Endothelial cell of umbilical vein (primary cell): ENCODE measurements around the gene TAS1R3. TPM values are rescaled to one million over a fixed set of nuclear protein-coding genes. Genes with fewer than 3 reads are reported as not detected.
A peak's percentile ranks its signal among the peaks of the same experiment; 100 is the strongest.

Experiments
- BruUV-seq: library from RNA; stranded (reverse); fragments of 400-500 nt; replicated peaks from 2 replicates; lab custom pipeline; 2021; lab: Mats Ljungman, UMichigan
- CTCF ChIA-PET: fragments of 300-600, 350-600 bp; sonication (Branson Sonifier 250); formaldehyde crosslinking; loops from one replicate; lab custom pipeline; 2021; ENCODE audit warnings: antibody characterized with exemption, inconsistent platforms; lab: Charles Lee
- POLR2A ChIA-PET: fragments of 300-600, 350-600 bp; sonication (Branson Sonifier 250); formaldehyde crosslinking; loops from one replicate; lab custom pipeline; 2021; ENCODE audit warnings: antibody characterized with exemption, inconsistent platforms; lab: Charles Lee
- DNase-seq: peaks from one replicate; pipeline ENCODE4 v3.0.0-alpha.2; 2011; ENCODE audit warnings: low read depth, low spot score
- FAIRE-seq: peaks from 2 replicates; lab custom pipeline; 2011; peaks lifted over from hg19 to GRCh38; lab: Jason Lieb, UNC
- H2AFZ ChIP-seq: 2 replicates; pipeline ENCODE4 v1.6.0; 2012; ENCODE audit warnings: low read depth, low read length, control low read depth, inconsistent platforms
- H3K27ac ChIP-seq: 2 replicates; pipeline ENCODE4 v1.5.1; 2011; ENCODE audit warnings: low read depth, mild to moderate bottlenecking, control low read depth, low read length, moderate library complexity; ENCODE audit not compliant: insufficient read depth
- H3K27me3 ChIP-seq, 2 experiments: 2 replicates each; pipeline versions ENCODE4 v1.6.0 to v1.6.1; 2011; ENCODE audit warnings: low read length in 2 of 2, mixed read lengths in 1 of 2; ENCODE audit not compliant: control insufficient read depth in 2 of 2, insufficient read depth in 2 of 2
- H3K36me3 ChIP-seq, 2 experiments: 2 replicates in 1 of 2; 3 replicates in 1 of 2; pipeline ENCODE4 v1.5.1; 2011; ENCODE audit warnings: low read length in 2 of 2, mild to moderate bottlenecking in 1 of 2, moderate library complexity in 1 of 2; ENCODE audit not compliant: control insufficient read depth in 2 of 2, insufficient read depth in 2 of 2; ENCODE audit errors: extremely low read depth in 1 of 2
- H3K4me1 ChIP-seq: 3 replicates; pipeline ENCODE4 v1.5.1; 2011; ENCODE audit warnings: mild to moderate bottlenecking, low read length; ENCODE audit not compliant: control insufficient read depth, insufficient read depth; ENCODE audit errors: extremely low read depth
- H3K4me2 ChIP-seq: 2 replicates; pipeline ENCODE4 v1.6.1; 2011; ENCODE audit warnings: low read length, control low read depth, mixed read lengths; ENCODE audit not compliant: insufficient read depth
- H3K4me3 ChIP-seq, 3 experiments: fragments of 200-600 bp in 1 of 3; sonication (generic), shearing (Covaris generic) in 1 of 3; replicated peaks in 1 of 3; 2 replicates each; pipeline ENCODE4 v1.5.1; 2011 to 2016; ENCODE audit warnings: control low read depth in 3 of 3, low read length in 3 of 3, mild to moderate bottlenecking in 2 of 3, inconsistent platforms in 1 of 3, low read depth in 1 of 3, moderate library complexity in 1 of 3; ENCODE audit not compliant: insufficient read depth in 1 of 3
- H3K79me2 ChIP-seq: 2 replicates; pipeline ENCODE4 v1.6.0; 2012; ENCODE audit warnings: low read length, inconsistent platforms; ENCODE audit not compliant: control insufficient read depth, insufficient read depth
- H3K9ac ChIP-seq: replicated peaks from 2 replicates; pipeline ENCODE3; 2011; ENCODE audit warnings: low read length, control low read depth; ENCODE audit not compliant: insufficient read depth; ENCODE audit errors: extremely low read depth
- H3K9me1 ChIP-seq: replicated peaks from 3 replicates; pipeline ENCODE4 v1.6.0; 2011; ENCODE audit warnings: mild to moderate bottlenecking, low read length; ENCODE audit not compliant: control insufficient read depth, insufficient read depth; ENCODE audit errors: extremely low read depth
- H3K9me3 ChIP-seq: replicated peaks from 2 replicates; pipeline ENCODE4 v1.5.1; 2012; ENCODE audit warnings: low read length, inconsistent platforms; ENCODE audit not compliant: control insufficient read depth, insufficient read depth
- H4K20me1 ChIP-seq: replicated peaks from 2 replicates; pipeline ENCODE3; 2011; ENCODE audit warnings: mild to moderate bottlenecking, low read length; ENCODE audit not compliant: control insufficient read depth, insufficient read depth; ENCODE audit errors: extremely low read depth
- EZH2 ChIP-seq: IDR thresholded peaks from 2 replicates; pipeline ENCODE4 v1.6.1; 2012; ENCODE audit warnings: borderline replicate concordance, low read depth, mild to moderate bottlenecking, moderate library complexity, low read length, inconsistent platforms; ENCODE audit not compliant: severe bottlenecking
- FOS ChIP-seq: IDR thresholded peaks from 2 replicates; pipeline ENCODE4 v1.6.1; 2011; ENCODE audit warnings: mild to moderate bottlenecking, low read length, moderate library complexity, borderline replicate concordance; ENCODE audit not compliant: insufficient read depth
- GATA2 ChIP-seq: IDR thresholded peaks from 2 replicates; pipeline ENCODE4 v1.7.0; 2011; ENCODE audit warnings: low read depth, mild to moderate bottlenecking, moderate library complexity, mixed read lengths, low read length; ENCODE audit not compliant: insufficient read length, insufficient read depth
- JUN ChIP-seq: IDR thresholded peaks from 2 replicates; pipeline ENCODE4 v1.6.1; 2011; ENCODE audit warnings: borderline replicate concordance, low read depth; ENCODE audit not compliant: insufficient read length, insufficient read depth
- MAX ChIP-seq: IDR thresholded peaks from 2 replicates; pipeline ENCODE4 v1.6.1; 2011; ENCODE audit not compliant: insufficient read depth, insufficient read length
- MYC ChIP-seq: IDR thresholded peaks from one replicate; pipeline ENCODE4 v1.6.1; 2011; ENCODE audit warnings: mild to moderate bottlenecking, low read depth, low read length
- POLR2A ChIP-seq: IDR thresholded peaks from 2 replicates; pipeline ENCODE4 v1.6.1; 2012; ENCODE audit warnings: low read depth, mild to moderate bottlenecking, control low read depth, low read length
- POLR2AphosphoS5 ChIP-seq: IDR thresholded peaks from 2 replicates; pipeline ENCODE4 v1.6.1; 2012; ENCODE audit warnings: low read depth, mild to moderate bottlenecking, control low read depth, low read length, moderate library complexity; ENCODE audit not compliant: insufficient read depth
- dilution Hi-C: fragments of 300-500 bp; cut with MboI; formaldehyde crosslinking; loops from one replicate; pipeline ENCODE4 v1.15.0; 2019; ENCODE audit warnings: low sequenced_read_pairs; ENCODE audit not compliant: extremely low pct_ligation_motif_present
- intact Hi-C: fragments of 100-400 bp; cut with micrococcal nuclease; formaldehyde crosslinking; loops from one replicate; pipeline ENCODE4 v1.10.0; 2022
- polyA plus RNA-seq, 4 experiments: library from polyadenylated mRNA; depleted of rRNA in 3 of 4; stranded (reverse) in 3 of 4; unstranded in 1 of 4; fragments of >200 nt; gene quantifications; 2 replicates each; pipeline versions ENCODE4 v1.2.1 to v1.2.3, GENCODE V29; 2011 to 2012; ENCODE audit warnings: missing spikeins in 1 of 4
- total RNA-seq: library from RNA; stranded (reverse); gene quantifications from 2 replicates; pipeline ENCODE4 v1.2.3, GENCODE V29; 2021
- TF ChIP-seq, protein P1 (sequence below), 2 donors: IDR thresholded peaks; 1 replicate in 1 of 2; 2 replicates in 1 of 2; pipeline ENCODE4 v1.5.1; 2011; ENCODE audit warnings: low read length in 2 of 2, mild to moderate bottlenecking in 2 of 2, moderate library complexity in 2 of 2, control low read depth in 1 of 2, inconsistent platforms in 1 of 2, low read depth in 1 of 2; ENCODE audit not compliant: insufficient read depth in 1 of 2; ENCODE audit errors: extremely low read depth in 1 of 2

Gene TAS1R3
- total and polyA plus RNA-seq, 2 donors (not counting 3 experiments of a cell fraction or from before 2014, with no cell fraction given), result 0.26 to 0.38 TPM

DNA sequence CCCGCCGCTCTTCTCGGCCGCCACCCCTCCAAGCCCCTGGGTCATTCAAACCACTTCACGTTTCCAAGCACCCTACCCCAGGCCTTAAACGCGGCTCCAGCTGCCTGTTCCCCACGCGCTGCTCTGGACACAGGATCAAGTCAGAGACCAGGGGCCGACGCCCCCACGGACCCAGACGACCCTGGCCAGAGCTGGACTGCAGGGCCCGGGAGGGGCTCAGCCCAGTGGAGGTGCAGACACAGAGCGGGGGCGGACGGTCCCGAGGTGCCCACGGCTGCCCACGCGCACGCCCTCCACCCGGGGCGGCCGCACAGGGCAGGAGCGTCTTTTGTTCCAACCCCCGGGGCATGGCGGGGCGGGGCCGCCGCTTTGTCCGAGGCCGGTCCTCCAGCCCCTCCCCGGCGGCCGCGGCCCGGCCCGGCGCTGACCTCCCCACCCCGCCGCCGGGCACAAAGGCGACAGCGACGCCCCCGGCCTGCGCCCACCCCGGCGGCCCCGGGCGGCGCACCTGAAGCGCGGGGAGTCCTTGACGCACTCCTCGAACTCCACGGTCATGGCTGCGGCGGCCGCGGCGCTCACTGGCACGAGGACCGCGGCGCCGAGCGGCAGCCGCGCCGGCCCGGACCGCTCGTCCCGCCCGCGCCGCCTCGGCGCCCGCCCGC is 23.7 kb upstream of the TAS1R3 start:
- H4K20me1 ChIP-seq, result no peaks in the 10 kb centered on the region
- peak overlapping the region; percentile 39 for H2AFZ ChIP-seq
- peak; percentile 16 for DNase-seq

DNA sequence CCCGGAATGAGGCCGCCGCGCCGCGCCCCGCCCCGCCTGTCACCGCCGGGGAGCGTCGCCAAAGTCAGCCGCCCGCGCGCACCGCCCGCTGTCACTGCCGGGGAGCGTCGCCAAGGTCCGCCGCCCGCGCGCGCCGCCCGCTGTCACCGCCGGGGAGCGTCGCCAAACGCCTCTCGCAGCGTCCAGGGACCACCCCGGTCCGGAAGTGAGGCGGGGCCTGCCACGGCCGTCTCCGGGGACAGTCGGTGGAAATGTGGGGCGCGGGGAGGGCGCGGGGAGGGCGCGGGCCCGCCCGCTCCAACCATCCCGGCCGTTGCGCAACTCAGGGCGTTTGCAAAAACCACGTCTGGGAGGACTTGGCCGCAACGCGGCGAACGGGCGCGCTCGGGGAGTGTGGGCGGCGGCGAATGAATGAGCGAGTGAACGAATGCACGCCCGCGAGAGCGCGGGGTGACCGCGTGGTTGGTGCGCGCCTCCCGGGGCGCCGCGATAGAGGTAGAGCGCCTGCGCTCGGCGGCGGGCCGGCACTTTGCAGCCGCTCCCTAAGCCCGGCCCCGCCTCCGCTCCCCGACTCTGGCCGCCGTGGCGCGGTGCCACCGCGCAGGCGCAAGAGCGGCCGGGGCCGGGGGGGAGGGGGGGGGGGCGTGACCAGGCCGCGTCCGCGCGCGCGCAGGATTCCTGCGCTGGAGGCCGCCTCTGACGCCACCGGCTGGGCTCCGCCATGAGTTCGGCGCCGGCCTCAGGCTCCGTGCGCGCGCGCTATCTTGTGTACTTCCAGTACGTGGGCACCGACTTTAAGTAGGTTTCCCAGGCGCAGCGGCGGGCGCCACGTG is 22.9 kb upstream of the TAS1R3 start, which contains the start of the genes ACAP3 and PUSL1:
ACAP3 (minus strand) TSS at position 8 of the 833 bp plus-strand sequence. CDS start 115 bp downstream, outside the sequence.
PUSL1 (plus strand) TSS at position 675 of the 833 bp plus-strand sequence; CDS start at position 722, 47 bp downstream.
- H3K9ac ChIP-seq, result peak within 1 kb of the TSS; percentile 73
- peak; percentile 71 for FAIRE-seq
- no peak for TF ChIP-seq GATA2
- TF ChIP-seq FOS, result no peak
- TF ChIP-seq MYC, result no peak
- TF ChIP-seq POLR2AphosphoS5, result peak; percentile 76
- TF ChIP-seq, protein P1, sequence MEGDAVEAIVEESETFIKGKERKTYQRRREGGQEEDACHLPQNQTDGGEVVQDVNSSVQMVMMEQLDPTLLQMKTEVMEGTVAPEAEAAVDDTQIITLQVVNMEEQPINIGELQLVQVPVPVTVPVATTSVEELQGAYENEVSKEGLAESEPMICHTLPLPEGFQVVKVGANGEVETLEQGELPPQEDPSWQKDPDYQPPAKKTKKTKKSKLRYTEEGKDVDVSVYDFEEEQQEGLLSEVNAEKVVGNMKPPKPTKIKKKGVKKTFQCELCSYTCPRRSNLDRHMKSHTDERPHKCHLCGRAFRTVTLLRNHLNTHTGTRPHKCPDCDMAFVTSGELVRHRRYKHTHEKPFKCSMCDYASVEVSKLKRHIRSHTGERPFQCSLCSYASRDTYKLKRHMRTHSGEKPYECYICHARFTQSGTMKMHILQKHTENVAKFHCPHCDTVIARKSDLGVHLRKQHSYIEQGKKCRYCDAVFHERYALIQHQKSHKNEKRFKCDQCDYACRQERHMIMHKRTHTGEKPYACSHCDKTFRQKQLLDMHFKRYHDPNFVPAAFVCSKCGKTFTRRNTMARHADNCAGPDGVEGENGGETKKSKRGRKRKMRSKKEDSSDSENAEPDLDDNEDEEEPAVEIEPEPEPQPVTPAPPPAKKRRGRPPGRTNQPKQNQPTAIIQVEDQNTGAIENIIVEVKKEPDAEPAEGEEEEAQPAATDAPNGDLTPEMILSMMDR (IDR thresholded peaks at IDR 0.05; ENCODE audit: extremely low read depth in 1 of 2, insufficient read depth in 1 of 2, low read depth in 1 of 2, low read length in 2 of 2), result no peak
- TF ChIP-seq POLR2A, result peak; percentile 44
- TF ChIP-seq MAX, result no peak
- no peak for TF ChIP-seq JUN
- TF ChIP-seq EZH2, result no peak
- no peaks in the 10 kb centered on the region for H3K79me2 ChIP-seq
- dilution Hi-C loops, result no loop called here
- H3K36me3 ChIP-seq, result peaks cover 0 to 22% of the 10 kb centered on the region in 2 experiments
- CTCF ChIA-PET, result no interaction called here
- no peaks in the 10 kb centered on the region for H4K20me1 ChIP-seq
- POLR2A ChIA-PET, result no interaction called here
- H3K4me1 ChIP-seq, result peaks cover 15% of the 10 kb centered on the region
- peak; percentile 80 for DNase-seq
- no peaks in the 10 kb centered on the region for H3K9me1 ChIP-seq
- H2AFZ ChIP-seq, result peak within 1 kb of the TSS; percentile 68
- H3K4me3 ChIP-seq, result peak within 1 kb of the TSS; percentile 56 to 94 (median 66)
- intact Hi-C loops, result loop anchor here (1.0 to 5.0 kb wide), 5 partner anchors 17 to 186 kb away; partner anchors contain the start of genes AURKAIP1, CPTP, INTS11 and UBE2J2
- no TSS peak for BruUV-seq
- H3K9me3 ChIP-seq, result no peaks in the 10 kb centered on the region
- peak within 1 kb of the TSS; percentile 65 for H3K27ac ChIP-seq
- H3K4me2 ChIP-seq, result peak within 1 kb of the TSS; percentile 45
- H3K27me3 ChIP-seq, result no peaks in the 10 kb centered on the region

More for the DNA sequence above, 23.7 kb upstream of the TAS1R3 start:
- TF ChIP-seq POLR2AphosphoS5 (peak; percentile 1), POLR2A (peak; percentile 21), FOS (no peak)
- Histone ChIP-seq H3K4me3 (peak overlapping the region; percentile 28 to 94 (median 66)), H3K9ac (peak overlapping the region; percentile 54), H3K4me1 (peaks cover 15% of the 10 kb centered on the region), H3K9me3 (no peaks in the 10 kb centered on the region), H3K79me2 (no peaks in the 10 kb centered on the region), H3K27ac (no peak overlapping the region), H3K27me3 (no peaks in the 10 kb centered on the region), H3K4me2 (peak overlapping the region; percentile 21), H3K36me3 (peaks cover 0 to 15% of the 10 kb centered on the region in 2 experiments), H3K9me1 (no peaks in the 10 kb centered on the region)
- FAIRE-seq, result no peak
- dilution Hi-C loops (no loop called here), intact Hi-C loops (loop anchor here (5.0 kb wide), 1 partner anchor 185 kb away; no protein-coding TSS in a partner anchor)
- BruUV-seq, result no TSS peak
- POLR2A ChIA-PET, result no interaction called here
- CTCF ChIA-PET, result no interaction called here
